ENCODE measurements around the gene VPS37C.

VPS37C gene

DNA sequence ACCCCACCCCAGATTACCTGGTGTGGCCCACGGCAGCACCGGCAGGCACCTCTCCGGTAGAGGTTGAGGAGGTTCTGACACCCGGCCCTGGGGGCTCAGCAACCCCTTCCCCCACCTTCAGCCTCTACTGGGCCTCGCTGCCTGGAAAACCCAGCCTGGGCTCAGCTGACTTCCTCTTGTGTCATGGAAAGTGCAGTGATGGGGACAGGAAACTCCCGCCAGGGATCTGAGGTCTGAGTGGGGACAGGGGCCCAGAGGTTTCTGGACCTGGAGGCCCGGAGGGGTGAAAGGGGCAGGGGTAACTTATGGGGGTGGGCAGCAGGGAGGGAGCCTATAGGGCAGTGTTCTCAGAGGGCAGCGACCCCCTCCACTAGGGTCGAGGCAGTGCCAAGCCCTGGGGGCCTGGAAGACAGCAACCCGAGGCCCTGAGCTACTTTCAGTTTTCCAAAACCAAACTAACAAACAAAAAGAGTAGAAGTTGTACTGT is 68.9 kb downstream of the VPS37C start:
- no peak for DNase-seq

DNA sequence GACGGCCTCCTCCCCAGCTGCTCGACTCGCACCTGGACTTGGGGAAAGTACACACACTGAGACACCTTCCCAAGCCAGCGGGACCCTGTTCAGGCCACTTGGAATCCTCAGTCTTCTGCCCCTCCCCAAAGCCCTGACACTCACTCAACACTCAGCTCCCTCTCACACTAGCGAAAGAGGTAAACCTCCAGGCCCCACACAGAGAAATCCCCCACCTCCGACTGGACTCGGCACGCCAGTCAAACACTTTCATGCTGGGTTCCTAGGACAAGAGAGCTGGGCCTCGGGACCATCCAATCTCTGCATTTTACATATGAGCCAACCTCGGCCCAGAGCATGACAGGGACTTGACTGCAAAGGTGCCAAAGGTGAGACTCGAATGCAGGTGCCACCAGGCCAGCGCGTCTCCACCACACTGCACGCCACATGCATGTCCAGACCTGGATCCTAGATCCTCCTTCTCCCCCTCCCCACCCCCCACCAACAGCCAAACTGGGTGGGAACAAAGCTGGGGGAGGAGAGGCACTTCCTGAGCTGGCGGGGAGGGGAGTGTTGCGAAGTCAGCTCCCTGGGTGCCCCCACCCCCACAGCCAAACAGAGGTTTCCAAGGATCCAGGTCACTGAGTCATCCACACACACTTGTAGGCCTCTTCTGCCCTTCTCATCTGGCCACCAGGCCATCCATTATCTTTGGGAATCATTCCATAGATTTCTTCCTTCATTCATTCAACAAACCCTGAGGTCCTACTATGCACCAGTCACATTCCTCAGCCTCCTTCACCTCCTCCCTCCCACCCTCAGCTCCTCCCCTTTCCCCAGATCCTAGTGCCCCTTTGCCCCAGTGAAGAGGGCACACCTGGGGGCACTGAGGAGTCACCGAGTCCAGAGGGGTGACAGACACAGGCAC is 69.6 kb downstream of the VPS37C start:
- DNase-seq, result no peak

DNA sequence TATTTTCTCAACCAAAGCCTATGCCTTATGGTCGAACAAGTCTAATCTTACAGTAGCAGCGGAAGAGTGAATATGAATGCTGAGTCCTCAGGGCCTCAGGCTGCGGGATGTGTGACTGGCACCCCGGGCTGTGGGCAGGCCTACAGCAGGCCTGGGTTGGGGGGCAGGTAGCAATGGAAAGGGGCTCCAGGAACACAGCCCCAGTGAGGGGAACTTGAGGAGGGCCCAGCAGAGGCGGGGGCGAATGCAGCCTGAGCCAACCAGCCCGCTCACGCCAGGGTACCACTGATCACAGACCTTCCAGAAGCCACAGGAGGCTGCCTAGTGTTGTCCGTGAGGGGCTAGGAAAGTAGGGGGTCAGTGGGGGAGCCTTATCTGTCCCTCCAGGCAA is 70.2 kb downstream of the VPS37C start:
- DNase-seq, result no peak

DNA sequence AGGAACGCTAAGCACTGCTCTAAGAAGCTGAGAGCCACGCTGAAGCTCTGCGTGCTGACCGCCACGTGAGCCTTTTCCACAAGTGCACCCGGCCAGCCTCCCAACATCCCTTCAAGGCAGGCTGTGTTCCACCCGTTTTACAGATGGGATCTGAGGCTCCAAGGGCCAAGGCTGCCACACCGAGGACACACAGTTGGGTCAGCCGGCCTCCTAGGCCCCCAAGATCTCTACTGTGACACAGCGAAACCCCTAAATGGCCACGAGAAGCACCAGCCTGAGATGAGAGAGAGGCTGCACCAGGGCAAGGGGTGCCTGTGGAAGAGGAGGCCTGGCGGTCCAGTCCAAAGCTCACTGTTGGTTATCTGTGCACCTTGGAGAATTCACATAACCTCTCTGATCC is 70.7 kb downstream of the VPS37C start:
- no peak for DNase-seq

DNA sequence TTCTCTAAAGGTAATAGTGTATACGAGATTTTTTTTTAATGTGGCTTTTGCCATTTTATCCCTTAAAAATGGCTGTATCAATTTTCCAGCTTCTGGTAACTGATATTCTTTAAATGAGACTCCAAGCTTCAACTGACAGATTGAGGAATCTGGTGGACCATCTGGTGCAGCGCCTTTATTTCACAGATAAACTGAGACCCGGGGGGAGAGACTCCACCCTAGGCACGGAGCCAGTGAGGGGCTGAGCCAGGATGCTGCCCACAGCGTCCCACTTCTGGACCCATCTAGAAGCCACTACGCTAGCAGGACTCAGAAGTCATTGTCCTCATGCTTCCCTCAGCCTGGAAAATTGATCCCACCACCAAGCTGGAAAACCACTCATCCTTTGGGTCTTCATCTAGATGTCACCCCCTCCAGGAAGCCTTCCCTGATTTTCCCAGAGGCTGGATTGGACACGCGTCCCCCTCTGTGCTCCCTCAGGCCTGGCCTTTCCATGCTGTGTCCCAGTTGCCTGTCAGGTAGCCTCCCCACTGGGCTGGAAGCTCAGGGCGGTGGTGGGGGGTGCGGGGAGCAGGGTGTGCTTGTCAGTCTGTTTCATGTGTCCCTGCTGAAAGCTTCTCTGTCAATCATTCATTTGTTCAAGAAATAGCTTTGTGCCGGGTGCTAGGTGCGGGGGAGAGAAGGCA is 71.3 kb downstream of the VPS37C start:
- DNase-seq, result no peak

DNA sequence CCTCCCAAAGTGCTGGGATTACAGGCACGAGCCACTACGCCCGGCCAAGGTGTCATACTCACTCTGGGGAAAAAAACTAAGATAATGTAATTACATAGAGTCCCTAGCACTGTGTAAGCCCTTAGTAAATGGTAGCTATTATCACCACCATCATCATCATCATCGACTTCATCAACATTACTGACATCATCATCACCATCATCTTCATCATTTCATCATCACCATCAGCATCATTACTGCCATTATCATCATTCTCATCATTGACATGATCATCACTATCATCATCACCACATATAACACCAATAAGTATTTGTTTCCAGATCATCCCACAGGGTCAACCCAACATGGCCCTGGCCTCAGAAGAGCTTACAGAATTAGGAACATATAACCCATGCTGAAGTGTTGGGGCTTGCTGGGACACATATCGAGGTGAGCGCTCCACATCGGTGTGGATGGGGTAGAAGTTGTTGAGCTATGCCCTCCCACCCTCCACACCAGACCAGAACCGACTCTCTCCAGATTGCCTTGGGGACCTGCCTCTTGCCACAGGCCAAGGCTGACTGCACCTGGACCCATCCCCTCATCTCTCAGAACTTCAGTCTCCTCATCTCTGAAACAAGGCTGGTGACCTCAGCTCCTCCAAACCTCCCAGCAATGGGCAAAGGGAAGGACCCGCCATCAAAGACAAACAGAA is 73.7 kb downstream of the VPS37C start:
- no peak for DNase-seq

DNA sequence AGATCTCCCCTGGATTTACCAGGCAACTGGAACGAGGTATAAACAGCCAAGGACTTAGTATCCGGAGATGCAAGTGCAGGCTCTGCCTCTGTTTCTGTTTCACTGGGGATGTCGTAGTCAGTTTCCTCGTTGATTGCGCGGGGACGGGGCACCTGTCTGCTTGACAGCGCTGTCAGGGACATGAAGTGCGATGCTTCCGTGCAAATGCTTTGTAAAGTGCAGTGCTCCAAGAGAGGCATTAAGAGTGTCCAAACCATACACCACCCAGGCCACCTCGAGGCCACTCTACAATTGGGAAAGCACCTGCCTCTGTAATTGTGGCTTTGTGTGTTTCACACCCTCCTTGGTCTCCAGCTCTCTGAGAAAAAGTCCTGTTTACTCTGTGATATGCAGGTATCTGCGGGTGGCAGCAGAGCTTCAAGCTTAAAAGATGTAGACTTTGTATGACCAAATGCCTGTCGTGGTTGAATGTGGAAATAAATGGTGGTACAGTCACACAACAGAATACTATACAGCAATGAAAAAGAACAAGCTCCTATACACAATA is 77.6 kb downstream of the VPS37C start:
- no peak for DNase-seq

DNA sequence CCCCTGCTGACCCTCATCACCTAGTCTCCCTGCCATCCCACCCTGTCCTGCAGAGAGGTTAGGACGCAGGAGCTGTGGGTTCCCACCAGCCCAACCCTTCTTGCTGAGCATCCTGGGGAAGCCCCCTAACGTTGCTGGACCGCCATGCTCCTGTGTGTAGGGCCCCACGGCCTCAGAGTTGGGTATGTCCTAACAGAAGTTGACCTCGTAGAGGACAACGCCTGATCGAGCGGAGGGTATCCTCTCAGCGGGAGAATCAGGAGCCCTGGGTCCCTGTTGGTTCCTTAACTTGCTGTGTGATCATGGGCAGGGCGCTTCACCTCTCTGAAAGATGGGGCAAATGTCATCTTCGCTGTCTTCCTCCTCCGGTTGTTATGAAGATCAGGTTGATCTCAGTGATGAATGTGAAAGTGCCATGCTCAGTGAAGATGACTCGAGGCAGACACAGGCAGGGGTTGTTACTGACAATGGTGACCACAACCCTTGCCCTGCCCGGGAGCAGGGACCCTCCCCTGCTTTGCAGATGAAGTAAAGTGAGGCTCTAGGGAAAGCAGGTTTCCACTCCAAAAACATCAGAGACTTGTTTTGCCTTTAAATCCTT is 78.2 kb downstream of the VPS37C start:
- DNase-seq, result no peak

DNA sequence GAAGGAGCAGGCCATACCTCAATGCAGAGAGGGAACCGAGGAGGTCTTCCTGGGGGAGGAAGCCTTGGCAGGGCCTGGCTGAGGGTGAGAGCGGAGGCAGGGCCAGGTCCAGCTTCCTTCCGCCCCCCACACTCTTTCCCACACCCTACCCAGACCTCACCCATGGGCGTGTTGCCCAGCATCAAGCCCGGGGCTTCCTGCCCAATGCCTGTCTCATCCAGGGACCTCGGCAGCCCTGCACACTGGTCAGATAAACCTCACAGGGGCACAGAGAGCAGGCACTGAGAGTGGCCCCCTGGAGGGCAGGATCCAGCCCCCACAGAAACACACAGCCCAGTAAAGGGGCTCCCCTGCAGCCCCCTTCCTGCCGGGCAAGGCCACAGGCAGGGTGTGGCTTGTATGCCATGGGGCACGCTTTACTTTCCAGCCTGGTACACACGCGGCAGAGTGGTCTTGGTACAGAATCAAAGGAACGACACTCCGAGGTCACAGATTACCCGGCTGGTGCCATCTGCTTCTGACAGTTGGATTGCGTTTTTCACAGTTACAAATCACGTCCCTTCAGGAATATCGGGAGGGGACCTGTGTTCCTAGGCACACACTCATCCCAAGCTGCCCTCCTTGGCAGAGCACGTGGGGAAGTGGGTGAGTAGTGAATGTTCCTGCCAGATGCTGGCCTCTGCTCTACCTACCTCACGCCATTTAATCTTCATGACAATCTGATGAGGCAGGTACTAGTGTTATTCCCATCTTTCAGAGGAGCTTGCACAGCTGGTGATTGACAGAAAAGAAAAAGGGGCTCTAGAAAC is 79.0 kb downstream of the VPS37C start:
- DNase-seq, result no peak

DNA sequence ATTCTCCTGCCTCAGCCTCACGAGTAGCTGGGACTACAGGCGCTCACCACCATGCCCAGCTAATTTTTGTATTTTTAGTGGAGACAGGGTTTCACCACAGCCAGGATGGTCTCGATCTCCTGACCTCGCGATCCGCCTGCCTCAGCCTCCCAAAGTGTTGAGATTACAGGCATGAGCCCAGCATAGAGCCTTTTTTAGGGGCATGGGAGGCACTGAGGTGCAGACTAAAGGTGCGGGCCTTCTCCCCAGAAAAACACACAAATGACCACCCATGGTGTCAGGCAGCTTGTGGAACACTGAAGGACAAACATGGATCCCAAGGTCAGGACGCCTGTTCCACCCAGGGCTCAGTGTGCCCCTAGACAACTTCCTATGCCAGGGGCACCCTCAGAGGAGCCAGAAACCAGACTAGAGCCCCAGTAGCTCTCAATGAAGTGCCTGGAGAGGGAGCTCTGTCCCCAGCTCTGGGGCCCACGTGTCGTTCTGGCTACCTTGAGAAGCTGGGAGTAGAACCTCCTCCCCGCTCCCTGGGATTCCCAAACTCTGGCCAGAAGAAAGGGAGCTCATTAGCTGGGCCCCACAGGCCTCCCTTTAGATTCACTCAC is 80.1 kb downstream of the VPS37C start:
- no peak for DNase-seq

DNA sequence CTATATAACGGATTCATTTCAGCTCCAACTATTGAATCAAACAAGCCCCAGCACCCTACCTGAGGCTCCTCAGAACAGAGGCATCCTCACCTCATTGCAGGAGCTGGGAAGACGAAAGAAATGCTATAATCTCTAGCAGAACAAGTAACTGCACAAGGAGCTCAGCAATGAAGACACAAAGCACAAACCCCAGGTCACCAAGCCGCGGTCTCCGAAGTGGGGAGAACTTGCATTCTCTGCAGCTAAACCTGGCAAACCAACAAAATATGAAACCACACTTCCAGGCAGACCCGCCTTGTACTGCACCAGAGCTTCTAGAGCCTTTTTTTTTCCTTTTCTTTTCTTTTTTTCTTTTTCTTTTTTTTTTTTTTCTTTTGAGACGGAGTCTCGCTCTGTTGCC is 80.7 kb downstream of the VPS37C start:
- no peak for DNase-seq
